Kasumi-1 (cell line): Measurements from ENCODE around the gene NPTXR.

Experiments
- DNase-seq, 2 experiments: peaks; one replicate each; lab custom pipeline; 2025; lab: John Stamatoyannopoulos, UW

Gene NPTXR

DNA sequence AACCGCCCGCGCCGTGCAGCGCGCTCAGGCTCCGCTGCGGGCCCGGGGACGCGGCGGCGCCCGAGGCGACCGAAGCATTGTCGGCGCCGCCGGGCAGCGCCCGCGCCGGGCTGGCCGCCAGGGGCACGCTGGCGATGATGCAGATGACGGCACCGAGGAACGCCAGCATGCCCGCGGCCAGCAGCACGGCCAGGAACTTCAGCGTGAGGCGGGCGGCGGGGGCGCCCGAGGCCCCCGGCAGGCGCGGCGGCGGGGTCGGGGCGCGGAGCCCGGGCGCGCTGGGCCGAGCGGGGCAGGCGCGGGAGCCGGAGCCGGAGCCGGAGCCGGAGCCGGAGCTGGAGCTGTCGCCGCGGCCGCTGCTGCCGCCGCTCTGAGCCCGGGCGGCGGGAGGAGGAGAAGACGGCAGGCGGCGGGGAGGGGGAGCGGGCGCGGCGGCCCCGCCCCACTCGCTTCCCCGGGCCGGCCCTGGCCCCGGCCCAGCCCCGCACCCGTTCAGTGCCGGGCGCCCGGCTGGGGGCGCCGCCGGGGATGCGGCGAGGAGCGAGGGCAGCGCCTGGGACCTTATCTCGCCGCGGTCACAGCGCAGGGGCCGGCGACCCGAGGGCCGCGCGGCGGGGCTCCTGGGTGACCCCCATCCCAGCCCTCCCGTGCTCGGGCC is at the start of gene NPTXR:
Gene NPTXR (minus strand): TSS at position 372 of the 658 bp plus-strand sequence.
- no peak for DNase-seq

DNA sequence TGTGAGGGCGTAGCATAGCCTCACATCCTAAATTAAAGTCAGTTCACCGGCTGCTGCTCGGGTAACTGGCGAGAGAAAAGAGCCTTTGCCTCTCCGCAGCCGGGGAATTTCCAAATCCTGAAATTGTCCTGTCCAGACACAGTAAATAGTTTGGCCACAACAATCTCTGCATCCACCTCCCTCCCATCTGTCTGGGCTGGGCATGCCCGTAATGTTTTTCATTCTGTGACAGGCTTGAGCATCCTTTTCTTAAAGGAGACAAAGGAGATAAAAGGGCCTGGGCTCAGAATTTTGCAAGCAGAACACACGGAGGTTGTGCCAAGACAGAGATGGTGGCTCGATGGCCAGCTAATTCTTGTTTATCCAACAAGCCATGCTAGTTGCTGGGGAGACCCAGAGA is 47.4 kb upstream of the NPTXR start:
- DNase-seq: no peak

DNA sequence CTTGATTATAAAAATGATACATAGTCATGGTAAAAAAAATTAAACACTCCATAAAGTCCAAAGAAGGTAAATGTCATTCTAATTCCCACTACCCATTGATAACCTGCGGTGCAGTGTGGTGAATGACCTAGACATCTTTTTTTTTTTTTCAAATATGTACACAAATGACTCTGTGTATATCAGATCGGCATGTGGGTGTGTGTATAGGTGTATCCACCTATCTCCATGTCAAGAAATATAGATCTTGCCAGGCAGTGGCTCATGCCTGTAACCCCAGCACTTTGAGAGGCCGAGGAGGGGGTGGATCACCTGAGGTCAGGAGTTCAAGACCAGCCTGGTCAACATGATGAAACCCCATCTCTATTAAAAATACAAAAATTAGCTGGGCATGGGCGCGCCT is 46.5 kb upstream of the NPTXR start:
- no peak for DNase-seq

DNA sequence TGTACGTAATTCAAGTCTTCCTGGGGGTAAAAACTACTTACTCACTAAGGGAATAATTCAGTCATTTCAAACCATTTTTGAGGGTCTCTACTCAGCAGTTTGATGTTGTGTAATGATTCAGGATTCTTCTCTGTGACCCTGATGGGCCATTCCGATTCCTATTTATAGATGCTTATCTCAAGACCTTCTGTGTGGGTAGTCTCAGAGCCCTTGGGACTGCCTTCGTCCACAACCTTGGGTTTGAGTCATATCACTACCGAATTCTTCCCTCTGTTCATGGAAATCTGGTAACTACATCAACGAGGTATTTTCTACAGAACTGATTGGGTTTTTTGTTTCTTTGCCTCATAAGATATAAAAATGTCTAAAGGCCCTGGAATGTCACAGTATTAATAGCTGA is 42.5 kb upstream of the NPTXR start:
- DNase-seq: no peak

DNA sequence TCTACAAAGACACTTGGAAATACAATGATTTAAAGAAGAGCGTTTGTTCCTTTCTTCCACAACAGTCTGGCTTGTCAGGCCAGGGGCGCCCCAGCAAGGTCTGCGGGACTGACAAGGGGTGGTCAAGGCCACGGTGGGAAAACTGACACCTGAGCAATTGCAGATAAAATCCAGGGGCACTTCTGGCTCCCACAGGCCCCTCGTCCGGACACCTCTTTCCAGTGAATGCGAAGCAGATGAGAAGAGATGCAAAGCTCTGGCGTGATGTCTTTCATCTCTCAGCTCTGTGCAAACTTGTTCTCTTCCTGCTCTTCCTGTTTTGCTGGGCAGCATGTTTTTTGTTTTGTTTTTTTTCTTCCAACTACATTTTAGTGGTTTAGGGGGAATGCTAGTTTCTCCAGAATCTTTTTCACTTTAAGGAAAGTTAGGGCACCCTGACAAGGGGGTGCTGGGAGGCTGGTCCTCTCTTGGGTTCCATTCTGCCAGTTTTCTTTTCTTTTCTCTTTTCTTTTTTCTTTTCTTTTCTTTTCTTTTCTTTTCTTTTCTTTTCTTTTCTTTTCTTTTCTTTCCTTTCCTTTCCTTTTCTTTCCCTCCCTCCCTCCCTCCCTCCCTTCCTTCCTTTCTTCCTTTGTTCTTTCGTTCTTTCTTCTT is 39.3 kb upstream of the NPTXR start:
- no peak for DNase-seq

DNA sequence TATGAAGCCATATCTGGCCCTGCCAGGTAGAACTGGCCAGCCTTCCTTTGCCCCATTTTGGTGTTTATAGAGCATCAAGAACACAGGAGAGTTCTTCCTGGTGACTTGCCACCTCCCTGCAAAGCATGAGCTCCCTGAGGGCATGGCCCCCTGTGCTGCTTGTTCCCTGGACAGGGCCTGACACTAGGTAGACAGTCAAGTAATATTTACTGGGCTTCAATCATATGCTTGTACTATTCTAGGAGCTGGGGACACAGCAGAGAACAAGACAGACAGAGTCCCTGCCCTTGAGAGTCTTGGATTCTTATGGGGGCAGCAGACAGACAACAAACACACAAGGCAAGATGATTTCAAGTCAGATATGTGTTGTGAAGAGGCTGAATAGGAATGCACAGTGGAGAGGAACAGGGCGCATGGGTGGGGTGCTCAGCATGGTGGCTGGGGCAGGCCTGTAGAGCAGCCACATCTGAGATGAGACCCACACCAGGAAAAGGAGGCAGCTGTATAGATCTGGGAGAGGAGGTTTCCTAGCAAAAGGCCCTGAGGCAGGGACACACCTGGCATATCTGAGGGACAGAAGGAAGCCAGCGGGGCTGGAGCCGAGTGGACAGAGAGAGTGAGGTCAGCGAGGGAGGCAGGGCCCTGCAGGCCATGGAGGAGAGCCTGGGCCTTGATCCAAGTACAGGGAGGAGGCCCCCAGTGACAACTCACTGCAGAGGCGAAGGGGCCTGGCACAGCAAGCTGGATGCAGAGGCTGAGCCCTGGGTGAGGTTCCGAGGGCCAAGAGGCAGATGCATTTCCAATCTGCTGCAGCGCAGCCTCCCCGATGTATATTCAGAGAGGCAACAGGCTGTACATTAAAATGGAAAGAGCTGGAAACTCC is 38.4 kb upstream of the NPTXR start:
- DNase-seq: no peak

DNA sequence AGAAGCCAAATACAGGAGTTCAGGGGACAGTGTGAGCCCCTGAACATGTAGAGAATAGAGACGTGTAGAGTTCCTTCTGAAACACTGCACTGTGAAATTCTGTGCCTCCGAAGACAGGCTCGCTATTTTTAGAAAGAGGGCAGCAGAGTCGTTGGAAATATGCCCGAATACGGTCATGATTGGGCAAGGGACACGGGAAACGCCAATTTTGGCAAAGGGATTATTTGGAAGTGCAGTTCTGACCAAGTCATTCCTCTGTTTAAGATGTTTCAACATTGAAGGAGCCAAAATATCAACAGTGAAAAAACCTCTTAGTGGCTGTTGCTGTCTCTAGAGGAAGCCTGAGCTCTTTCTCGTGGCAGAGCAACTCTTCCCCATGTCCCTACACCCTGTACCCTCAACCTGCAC is 37.6 kb upstream of the NPTXR start:
- DNase-seq: peak in 1 of 2 experiments; percentile 49

DNA sequence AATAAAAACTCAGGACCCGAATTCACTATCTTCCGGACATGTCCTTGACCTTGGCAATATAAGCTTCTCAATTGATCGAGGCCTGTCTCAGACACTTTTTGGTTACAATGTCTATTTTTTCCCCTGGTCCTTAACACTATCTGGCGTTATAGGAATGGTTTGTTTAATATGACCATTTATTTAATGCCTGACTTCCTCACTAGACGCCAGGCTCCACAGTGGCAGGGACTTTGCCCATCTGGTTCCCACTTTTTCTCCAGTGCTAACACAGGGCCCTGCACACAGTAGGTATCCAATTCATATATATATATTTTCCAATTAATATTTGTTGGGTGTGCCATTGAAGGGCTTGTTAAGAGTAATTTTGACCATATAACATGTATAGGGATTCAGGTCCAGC is 36.1 kb upstream of the NPTXR start:
- no peak for DNase-seq

DNA sequence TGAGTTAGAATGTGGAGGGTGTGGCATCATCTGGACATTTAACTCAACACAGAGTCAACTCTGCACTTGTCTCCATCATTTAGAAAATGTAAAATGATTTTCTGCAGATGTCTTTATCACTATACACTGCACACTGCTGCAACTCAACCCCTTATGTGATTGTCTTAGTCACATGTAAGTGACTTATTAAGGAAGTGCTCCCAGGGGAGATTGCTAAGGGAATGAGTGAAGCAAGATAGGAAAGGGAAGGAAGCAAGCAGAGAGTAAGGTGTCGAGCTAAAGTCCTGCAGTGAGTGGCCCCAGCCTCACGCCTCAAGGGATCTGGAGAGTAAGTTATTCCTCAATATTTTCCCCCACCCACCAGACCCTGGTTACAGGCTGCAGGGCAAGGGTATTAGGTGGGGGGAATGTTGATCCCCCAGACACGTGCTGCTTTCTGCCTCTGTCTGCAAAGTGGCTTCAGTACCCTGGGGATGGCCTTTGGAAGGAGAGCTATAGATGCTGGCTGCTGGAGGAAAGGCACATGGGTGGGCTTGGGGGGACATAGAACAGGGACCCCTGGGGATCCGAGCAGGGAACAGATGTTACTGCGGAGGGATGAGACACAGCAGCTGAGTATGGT is 35.4 kb upstream of the NPTXR start:
- no peak for DNase-seq

DNA sequence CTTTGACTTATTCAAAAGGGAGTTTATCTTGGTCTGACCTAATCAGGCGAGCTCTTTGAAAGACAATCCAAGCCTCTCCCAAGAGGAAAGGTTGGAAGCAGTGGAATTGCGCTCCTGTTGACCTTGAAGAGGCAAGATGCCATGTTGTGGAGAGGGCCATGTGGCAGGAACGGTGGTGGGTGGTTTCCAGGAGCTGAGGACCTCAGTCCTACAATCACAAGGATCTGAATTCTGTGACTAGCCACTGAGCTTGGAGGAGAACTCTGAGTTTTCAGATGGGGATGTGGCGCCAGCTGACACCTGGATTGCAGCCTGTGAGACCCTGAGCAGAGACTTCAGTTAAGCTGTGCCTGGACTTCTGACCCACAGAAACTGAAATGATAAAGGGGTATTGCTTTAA is 34.2 kb upstream of the NPTXR start:
- DNase-seq: no peak

DNA sequence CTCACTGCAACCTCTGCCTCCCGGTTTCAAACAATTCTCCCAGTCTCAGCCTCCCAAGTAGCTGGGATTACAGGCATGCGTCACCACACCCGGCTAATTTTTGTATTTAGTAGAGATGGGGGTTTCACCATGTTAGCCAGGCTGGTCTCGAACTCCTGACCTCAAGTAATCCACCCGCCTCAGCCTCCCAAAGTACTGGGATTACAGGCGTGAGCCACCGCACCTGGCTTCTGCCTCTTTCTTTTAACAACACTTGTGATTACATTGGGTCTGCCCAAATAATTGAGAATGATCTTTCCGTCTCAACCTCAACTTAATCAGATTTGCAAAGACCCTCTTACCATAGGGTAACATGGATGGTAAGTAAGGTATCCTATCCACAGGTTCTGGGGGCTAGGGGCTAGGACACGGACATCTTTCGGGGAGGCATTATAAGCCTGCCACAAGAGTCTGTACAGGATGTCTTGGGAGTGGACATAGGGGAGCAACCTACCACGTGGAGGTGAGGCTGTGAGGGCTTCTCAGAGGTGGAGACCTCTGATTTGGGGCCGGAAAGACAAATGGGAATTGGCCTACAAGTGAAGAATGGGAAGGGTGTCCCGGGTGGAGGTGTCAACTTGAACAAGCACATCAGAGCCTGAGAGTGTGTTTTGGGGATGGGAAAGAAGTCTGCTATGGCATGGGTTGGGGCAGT is 30.8 kb upstream of the NPTXR start:
- DNase-seq: no peak

DNA sequence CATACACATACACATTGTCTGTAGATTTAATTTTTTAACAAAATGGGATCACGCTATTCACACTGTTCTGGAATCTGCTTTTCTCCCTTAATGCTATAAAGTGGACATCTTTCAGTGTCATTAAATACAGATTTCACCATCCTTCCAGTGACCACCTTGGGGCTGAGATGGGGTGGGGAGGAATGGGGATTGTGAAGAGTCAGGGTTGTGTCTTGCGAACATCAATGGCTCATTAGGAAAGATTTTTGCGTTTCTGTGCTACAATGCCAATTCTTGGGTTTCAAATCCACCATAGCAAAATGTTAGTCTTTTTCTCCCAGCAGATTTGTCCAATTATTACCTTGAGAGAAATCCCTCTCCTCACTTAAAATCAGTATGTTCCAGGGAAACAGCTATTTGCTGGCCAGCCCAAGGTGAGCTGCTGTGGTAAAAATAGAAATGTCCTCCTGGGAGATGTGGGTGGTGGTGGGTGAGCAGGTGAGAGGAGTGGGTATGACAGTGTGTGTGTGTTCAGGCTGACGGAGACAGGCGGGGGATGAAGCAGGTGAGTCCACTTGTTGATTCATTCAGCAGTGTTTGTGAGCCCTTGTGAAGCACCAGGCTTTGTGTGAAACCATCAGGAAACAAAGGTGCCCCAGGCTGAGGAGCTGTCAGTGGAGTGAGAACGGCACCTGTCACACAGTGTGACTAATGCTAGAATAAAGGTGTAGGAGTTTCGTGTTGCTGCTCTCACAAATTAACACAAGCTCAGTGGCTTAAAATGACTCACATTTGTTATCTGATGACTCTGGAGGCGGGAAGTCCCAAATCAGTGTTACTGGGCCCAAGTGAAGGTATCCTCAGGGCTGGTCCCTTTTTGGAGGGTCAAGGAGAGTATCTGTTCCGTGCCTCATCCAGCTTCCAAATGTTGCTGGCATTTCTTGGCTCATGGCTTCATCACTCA is 29.9 kb upstream of the NPTXR start:
- DNase-seq: no peak

DNA sequence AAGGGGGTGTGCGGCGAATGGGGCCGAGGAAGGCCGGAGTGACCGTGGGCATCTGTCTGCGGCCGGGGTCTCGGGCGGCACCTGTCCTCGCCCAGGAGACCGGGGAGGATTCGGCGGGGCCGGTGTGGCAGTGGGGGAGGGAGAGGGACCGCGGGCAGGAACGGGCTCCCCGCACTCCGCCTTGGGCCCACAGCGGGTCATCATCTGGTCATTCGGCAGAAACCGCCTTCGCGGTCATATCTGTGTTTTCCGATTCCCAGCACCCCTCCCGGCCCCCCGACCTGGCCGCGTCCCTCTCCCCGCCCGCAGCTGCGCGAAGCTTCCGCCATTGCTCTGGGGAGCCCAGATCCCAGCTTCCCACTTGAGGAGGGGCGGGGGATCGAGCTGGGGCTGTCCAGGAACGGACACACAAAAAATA is 29.0 kb upstream of the NPTXR start:
- DNase-seq: no peak

DNA sequence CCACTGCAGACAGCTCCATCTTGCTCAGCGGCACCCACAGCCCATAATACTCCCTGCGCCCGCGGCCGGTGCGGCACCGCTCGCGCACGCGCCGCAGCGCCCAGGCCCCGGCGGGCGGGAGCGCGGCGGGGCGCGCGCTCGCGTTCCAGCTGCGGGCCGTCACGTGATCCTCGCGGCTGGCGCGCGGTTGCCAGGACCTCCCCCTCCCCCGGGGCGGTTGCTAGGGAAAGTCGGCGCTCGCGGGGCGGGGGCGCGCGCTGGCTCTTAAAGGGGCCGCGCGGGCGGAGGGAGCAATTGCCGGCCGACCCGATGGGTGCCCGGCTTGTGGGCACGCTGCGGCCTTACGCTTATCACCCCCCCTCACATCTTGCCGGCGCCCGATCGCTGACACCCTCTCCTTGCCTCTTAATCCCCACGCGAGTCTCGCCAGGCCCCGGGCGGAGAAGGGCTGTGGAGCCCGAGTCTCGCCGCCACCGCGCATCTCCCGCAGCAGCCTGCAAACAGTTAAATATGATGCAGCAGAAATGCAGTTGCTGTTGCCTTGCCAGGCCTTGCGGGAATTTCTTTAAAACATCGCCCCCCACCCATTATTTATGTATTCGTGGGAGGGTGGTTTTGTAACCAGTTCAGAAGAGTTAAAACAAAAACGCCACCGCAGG is 28.5 kb upstream of the NPTXR start, which contains the start of gene CBX6:
Gene CBX6 (minus strand): TSS at position 45 of the 659 bp plus-strand sequence. CDS start 26 bp downstream, at position 19.
- DNase-seq: peak; percentile 82 to 87

DNA sequence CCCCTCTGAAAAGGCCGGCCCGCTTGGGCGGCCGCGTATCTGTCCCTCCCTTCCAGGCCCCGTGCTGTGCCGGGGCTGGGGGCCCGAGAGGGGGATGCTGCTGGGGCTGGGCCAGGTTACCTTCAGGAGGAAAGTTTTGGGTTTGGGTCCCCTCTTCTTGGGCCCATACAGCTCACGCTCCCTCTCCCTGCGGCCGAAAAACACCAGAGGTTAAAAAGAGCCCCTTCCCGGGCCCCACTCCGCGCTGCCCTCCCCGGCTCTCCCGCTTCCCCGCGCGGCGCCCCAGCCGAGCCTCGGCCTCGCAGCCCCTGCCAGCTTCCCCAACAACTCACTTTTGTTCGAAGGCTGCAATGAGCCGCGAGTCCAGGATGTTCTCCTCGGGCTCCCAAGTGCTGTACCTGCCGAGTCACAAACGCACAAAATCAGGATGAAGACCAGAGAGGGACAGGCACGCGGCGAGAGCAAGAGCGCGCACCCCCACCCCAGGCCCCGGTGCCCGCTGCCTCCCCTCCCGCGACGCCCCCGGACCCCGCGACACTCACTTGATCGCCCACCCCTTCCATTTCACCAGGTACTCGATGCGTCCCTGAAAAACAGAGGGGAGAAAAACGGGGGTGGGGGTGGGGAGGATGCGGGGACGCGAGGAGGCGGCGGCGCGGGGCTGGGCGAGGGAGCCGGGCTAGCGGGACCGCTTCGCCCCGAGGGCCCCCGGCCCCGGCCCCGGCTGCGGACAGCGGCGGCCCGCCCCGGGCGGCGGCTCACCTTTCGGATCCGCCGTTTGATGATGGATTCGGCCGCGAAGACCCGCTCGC is 27.7 kb upstream of the NPTXR start:
- peak in 1 of 2 experiments; percentile 14 for DNase-seq

DNA sequence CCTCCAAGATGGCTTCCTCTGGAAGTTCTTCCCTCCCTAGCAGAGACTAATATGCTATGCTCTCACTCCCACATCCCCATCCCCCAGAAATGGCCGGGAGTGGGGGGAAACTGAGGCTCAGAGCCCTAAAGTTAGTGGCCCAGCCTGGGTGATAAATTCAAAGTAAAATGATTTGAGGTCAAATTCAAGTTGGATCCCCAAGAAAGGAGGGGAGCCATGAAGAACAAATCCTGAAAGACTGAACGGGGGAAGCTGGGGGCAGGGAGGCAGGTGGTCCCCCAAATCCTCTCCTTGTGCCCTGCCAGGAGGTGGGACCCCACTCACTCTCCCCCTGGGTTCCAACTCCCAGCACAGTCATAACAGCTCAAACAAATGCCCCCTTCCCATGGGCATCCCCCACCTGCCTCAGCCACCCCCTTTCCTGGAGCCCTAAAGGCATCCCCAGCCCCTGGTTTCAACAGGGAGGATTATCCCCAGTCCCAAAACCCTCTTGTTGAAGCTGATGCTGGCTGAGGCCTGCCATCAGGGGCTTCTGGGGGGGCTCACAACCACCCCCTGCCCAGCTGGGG is 27.0 kb upstream of the NPTXR start:
- no peak for DNase-seq

DNA sequence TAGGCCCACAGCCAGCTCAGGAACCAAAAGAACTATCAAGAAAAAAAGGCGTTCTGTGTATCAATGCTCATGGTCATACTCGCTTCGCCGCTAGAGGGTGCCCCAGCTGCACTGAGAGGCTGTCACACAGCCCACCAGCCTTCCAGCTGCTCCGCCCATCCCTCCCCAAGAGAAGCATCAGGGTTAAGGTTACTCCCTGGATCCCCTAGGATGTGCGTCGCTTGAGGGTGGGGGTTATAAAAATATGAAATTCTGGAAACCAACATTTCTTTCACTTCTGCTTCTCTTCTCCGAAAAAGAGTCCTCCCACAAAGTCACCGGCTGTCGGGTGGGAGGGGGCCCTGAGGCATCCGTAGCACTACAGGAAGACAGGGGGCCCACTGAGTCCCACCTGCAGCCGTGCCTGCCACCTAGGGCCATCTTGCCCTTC is 26.5 kb upstream of the NPTXR start:
- peak; percentile 80 to 91 for DNase-seq

DNA sequence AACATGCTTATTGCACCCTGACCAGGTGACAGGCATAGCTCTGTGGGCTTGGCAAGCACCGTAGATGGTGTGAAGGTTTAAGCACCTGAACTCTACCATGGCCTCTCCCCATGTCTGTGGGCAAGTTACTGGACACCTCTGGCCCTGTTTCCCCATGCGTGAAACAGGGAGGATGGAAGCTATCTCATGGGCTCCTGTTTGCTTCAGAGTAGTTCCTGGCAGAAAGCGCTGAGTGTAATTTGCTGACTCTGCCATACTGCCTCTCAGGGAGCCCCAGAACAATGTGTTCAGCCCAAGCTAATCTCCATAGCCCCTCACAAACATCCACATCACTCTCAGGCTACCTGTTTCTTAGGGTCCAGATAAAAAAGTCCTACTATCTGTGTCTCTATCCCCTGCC is 25.8 kb upstream of the NPTXR start:
- DNase-seq: no peak

DNA sequence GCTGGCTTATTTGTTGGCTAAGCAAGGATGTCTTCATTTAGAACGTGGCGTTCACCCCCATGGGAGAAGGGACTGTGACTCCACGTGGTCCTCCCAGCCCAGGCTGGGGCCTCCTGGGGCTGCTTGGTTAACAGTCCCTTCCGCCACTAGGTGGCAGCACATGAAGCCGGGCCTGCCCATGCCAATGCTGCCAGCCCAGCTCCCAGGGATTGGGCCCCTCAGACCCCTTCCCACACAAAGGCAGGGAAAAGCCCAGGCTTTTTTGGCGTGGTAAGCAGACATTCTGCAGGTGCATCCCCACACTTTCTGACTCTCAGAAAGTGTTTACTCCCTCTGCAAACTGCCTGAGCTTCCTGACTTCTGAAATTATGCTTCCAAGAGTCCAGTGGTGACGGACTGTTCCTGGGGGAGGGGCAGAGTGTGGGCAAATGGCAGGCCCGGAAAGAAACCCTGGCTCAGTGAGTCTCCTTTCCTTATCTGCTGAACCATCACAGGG is 25.1 kb upstream of the NPTXR start:
- peak; percentile 38 to 48 for DNase-seq
